ENCODE results near the gene MAP2K4. TPM values are rescaled to one million over a fixed set of nuclear protein-coding genes. Genes with fewer than 3 reads are reported as not detected.

Gene MAP2K4
- total RNA-seq, 2 donors from 2014 or later = 49.0 to 54.6 TPM

- WGBS, 2 experiments (ENCODE audit: insufficient coverage in 1 of 2, insufficient read length in 1 of 2) = 98% methylated on average over 2 of the region's 2 CpGs; no CpG with 5 or more reads in 1 of the 2 experiments
- H3K4me1 ChIP-seq (ENCODE audit: control insufficient read depth, insufficient read depth, low read length) = peaks cover under 1% of the 10 kb centered on the region
- Mint-ChIP-seq H3K36me3 (ENCODE audit: low read depth) (peaks cover 39% of the 10 kb centered on the region), H3K27me3 (ENCODE audit: insufficient read depth) (no peaks in the 10 kb centered on the region), H3K4me3 (no peak overlapping the region), H3K4me1 (peaks cover 9% of the 10 kb centered on the region), H3K27ac (no peak overlapping the region), H3K9me3 (no peaks in the 10 kb centered on the region)
- peaks cover 38% of the 10 kb centered on the region for H3K36me3 ChIP-seq (ENCODE audit: control insufficient read depth, insufficient read depth, low read length)
- no peaks in the 10 kb centered on the region for H3K9me3 ChIP-seq (ENCODE audit: control insufficient read depth, low read length)
- no peaks in the 10 kb centered on the region for H3K27me3 ChIP-seq (ENCODE audit: control insufficient read depth, insufficient read depth, low read length, poor library complexity, severe bottlenecking)
- DNase-seq = no peak
- no peak overlapping the region for H3K9ac ChIP-seq (ENCODE audit: extremely low read depth, low read length, poor library complexity, severe bottlenecking)
- no peak overlapping the region for H3K27ac ChIP-seq (ENCODE audit: low read depth, low read length)
- H3K4me3 ChIP-seq (ENCODE audit: low read length) = no peak overlapping the region
- TF ChIP-seq, protein P1, sequence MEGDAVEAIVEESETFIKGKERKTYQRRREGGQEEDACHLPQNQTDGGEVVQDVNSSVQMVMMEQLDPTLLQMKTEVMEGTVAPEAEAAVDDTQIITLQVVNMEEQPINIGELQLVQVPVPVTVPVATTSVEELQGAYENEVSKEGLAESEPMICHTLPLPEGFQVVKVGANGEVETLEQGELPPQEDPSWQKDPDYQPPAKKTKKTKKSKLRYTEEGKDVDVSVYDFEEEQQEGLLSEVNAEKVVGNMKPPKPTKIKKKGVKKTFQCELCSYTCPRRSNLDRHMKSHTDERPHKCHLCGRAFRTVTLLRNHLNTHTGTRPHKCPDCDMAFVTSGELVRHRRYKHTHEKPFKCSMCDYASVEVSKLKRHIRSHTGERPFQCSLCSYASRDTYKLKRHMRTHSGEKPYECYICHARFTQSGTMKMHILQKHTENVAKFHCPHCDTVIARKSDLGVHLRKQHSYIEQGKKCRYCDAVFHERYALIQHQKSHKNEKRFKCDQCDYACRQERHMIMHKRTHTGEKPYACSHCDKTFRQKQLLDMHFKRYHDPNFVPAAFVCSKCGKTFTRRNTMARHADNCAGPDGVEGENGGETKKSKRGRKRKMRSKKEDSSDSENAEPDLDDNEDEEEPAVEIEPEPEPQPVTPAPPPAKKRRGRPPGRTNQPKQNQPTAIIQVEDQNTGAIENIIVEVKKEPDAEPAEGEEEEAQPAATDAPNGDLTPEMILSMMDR (conservative IDR thresholded peaks at IDR 0.05) = no peak
Observed at GRCh38 chr17:12094336-12094735, 73.7 kb downstream of the MAP2K4 start.

- Mint-ChIP-seq H3K4me3 (no peak overlapping the region), H3K27ac (no peak overlapping the region), H3K4me1 (no peaks in the 10 kb centered on the region), H3K27me3 (ENCODE audit: insufficient read depth) (no peaks in the 10 kb centered on the region), H3K36me3 (ENCODE audit: low read depth) (peaks cover 48% of the 10 kb centered on the region), H3K9me3 (no peaks in the 10 kb centered on the region)
- TF ChIP-seq, protein P1 (conservative IDR thresholded peaks at IDR 0.05) = no peak
- DNase-seq = no peak
- no peak overlapping the region for H3K4me3 ChIP-seq (ENCODE audit: low read length)
- WGBS, 2 experiments (ENCODE audit: insufficient coverage in 1 of 2, insufficient read length in 1 of 2) = 89 to 100% methylated on average over 2 to 4 of the region's 5 CpGs
- H3K36me3 ChIP-seq (ENCODE audit: control insufficient read depth, insufficient read depth, low read length) = peaks cover 49% of the 10 kb centered on the region
- H3K9me3 ChIP-seq (ENCODE audit: control insufficient read depth, low read length) = peaks cover 8% of the 10 kb centered on the region
- no peak overlapping the region for H3K27ac ChIP-seq (ENCODE audit: low read depth, low read length)
- no peaks in the 10 kb centered on the region for H3K27me3 ChIP-seq (ENCODE audit: control insufficient read depth, insufficient read depth, low read length, poor library complexity, severe bottlenecking)
- H3K9ac ChIP-seq (ENCODE audit: extremely low read depth, low read length, poor library complexity, severe bottlenecking) = no peak overlapping the region
- H3K4me1 ChIP-seq (ENCODE audit: control insufficient read depth, insufficient read depth, low read length) = no peaks in the 10 kb centered on the region
Observed at GRCh38 chr17:12095522-12095921, 74.8 kb downstream of the MAP2K4 start.

DNA sequence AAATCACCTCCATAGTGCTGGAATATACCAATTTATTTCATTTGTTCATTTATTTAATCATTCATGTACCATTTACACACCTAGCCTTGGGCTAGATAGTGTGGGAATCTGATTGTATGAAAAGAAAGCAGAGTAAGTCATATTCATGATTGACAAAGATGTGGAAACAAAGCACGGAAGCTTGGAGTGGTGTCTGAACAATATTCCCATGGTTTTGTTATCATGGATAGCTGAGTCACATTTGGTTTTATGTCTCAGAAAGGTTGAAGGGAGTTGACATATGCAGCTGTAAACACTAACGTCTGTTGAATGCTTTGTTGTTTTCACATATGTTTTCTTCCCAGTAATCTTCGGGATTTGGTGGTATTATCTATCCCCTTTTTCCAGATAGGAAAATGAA, 76.6 kb downstream of the MAP2K4 start:
- H3K4me3 ChIP-seq (ENCODE audit: low read length) = no peak overlapping the region
- no peak overlapping the region for H3K4me3 Mint-ChIP-seq
- H3K4me1 ChIP-seq (ENCODE audit: control insufficient read depth, insufficient read depth, low read length) = no peaks in the 10 kb centered on the region
- WGBS, 2 experiments (ENCODE audit: insufficient coverage in 1 of 2, insufficient read length in 1 of 2) = 93 to 100% methylated on average over 2 to 3 of the region's 3 CpGs
- H3K36me3 Mint-ChIP-seq (ENCODE audit: low read depth) = peaks cover 61% of the 10 kb centered on the region
- TF ChIP-seq, protein P1 (conservative IDR thresholded peaks at IDR 0.05) = no peak
- peaks cover 25% of the 10 kb centered on the region for H3K9me3 ChIP-seq (ENCODE audit: control insufficient read depth, low read length)
- no peaks in the 10 kb centered on the region for H3K4me1 Mint-ChIP-seq
- peaks cover 51% of the 10 kb centered on the region for H3K36me3 ChIP-seq (ENCODE audit: control insufficient read depth, insufficient read depth, low read length)
- H3K9ac ChIP-seq (ENCODE audit: extremely low read depth, low read length, poor library complexity, severe bottlenecking) = no peak overlapping the region
- H3K27ac Mint-ChIP-seq = no peak overlapping the region
- H3K27me3 Mint-ChIP-seq (ENCODE audit: insufficient read depth) = no peaks in the 10 kb centered on the region
- no peaks in the 10 kb centered on the region for H3K27me3 ChIP-seq (ENCODE audit: control insufficient read depth, insufficient read depth, low read length, poor library complexity, severe bottlenecking)
- H3K9me3 Mint-ChIP-seq = peaks cover 3% of the 10 kb centered on the region
- DNase-seq = no peak
- no peak overlapping the region for H3K27ac ChIP-seq (ENCODE audit: low read depth, low read length)
